ENCODE measurements around the gene XPR1.

DNA sequence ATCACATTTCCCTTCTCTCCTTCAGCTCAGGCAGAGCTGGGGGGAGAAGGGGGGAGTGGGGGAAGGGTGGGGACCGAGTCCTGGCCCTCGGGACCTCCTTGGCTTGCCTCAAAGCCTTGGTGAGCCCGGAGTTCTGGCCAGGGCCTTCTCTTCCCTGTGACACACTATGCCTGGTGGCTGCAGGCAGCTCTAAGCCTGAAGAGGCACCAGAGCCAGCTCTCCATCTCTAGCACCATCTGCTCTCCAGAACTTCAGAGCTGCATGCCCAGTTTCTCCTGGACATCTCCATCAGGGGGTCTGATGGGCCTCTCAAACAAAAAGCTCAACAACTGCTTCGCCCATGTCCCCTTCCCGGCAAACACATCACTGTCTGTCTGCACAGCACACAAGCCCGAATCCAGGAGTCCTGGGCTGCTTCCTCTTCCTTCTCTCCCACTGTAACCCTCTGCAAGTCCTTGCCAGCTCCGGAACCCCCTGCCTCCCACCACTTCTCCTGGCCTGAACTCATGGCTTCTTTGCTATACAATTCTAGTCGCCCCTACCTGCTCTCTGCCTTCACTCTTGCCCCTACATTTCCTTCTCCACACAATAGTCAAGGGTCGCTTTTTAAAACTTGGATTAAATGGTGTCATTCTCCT is 307.4 kb downstream of the XPR1 start:
- TF ChIP-seq, protein P1, sequence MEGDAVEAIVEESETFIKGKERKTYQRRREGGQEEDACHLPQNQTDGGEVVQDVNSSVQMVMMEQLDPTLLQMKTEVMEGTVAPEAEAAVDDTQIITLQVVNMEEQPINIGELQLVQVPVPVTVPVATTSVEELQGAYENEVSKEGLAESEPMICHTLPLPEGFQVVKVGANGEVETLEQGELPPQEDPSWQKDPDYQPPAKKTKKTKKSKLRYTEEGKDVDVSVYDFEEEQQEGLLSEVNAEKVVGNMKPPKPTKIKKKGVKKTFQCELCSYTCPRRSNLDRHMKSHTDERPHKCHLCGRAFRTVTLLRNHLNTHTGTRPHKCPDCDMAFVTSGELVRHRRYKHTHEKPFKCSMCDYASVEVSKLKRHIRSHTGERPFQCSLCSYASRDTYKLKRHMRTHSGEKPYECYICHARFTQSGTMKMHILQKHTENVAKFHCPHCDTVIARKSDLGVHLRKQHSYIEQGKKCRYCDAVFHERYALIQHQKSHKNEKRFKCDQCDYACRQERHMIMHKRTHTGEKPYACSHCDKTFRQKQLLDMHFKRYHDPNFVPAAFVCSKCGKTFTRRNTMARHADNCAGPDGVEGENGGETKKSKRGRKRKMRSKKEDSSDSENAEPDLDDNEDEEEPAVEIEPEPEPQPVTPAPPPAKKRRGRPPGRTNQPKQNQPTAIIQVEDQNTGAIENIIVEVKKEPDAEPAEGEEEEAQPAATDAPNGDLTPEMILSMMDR (conservative IDR thresholded peaks at IDR 0.05) = no peak
- TF ChIP-seq EZH2 (IDR thresholded peaks at IDR 0.05; ENCODE audit: low read depth) = no peak

Measured in PC-9 (cell line).